Calu3 (cell line): ENCODE data around the gene CLUH. TPM values are rescaled to one million over a fixed set of nuclear protein-coding genes. Genes with fewer than 3 reads are reported as not detected.
A peak's percentile ranks its signal among the peaks of the same experiment; 100 is the strongest.

Source experiments
- Bru-seq: library from RNA; stranded (reverse); fragments of 400-500 nt; gene quantifications from one replicate; lab custom pipeline; 2021; lab: Mats Ljungman, UMichigan
- BruChase-seq, 2 experiments: library from RNA; stranded (reverse); fragments of 400-500 nt; gene quantifications; one replicate each; lab custom pipeline; 2021; lab: Mats Ljungman, UMichigan
- BruUV-seq: library from RNA; stranded (reverse); fragments of 400-500 nt; replicated peaks from 2 replicates; lab custom pipeline; 2021; lab: Mats Ljungman, UMichigan
- CTCF ChIA-PET: fragments of 300-600 bp; sonication (Branson Sonifier 250); formaldehyde crosslinking; loops from one replicate; lab custom pipeline; 2022; ENCODE audit warnings: antibody characterized with exemption; lab: Charles Lee
- DNase-seq: peaks from one replicate; pipeline ENCODE4 v3.0.0; 2022
- H3K27ac Mint-ChIP-seq: one replicate; pipeline ENCODE4 v1.8.0; 2022; ENCODE audit warnings: mixed read lengths; ENCODE audit not compliant: unreplicated experiment
- H3K27me3 Mint-ChIP-seq: one replicate; pipeline ENCODE4 v1.8.0; 2022; ENCODE audit warnings: mixed read lengths; ENCODE audit not compliant: unreplicated experiment
- H3K36me3 Mint-ChIP-seq: one replicate; pipeline ENCODE4 v1.8.0; 2022; ENCODE audit warnings: mild to moderate bottlenecking, moderate library complexity, mixed read lengths; ENCODE audit not compliant: insufficient read depth, unreplicated experiment
- H3K4me1 Mint-ChIP-seq: one replicate; pipeline ENCODE4 v1.8.0; 2022; ENCODE audit warnings: mild to moderate bottlenecking, low read depth, mixed read lengths; ENCODE audit not compliant: unreplicated experiment
- H3K4me3 Mint-ChIP-seq: one replicate; pipeline ENCODE4 v1.8.0; 2022; ENCODE audit warnings: mild to moderate bottlenecking, low read depth, moderate library complexity, mixed read lengths; ENCODE audit not compliant: unreplicated experiment
- H3K9me3 Mint-ChIP-seq: one replicate; pipeline ENCODE4 v1.8.0; 2022; ENCODE audit warnings: low read depth, mixed read lengths; ENCODE audit not compliant: unreplicated experiment
- CTCF ChIP-seq: fragments of 200-600 bp; IDR thresholded peaks from one replicate; pipeline ENCODE4 v1.8.0; 2022; ENCODE audit warnings: antibody characterized with exemption; ENCODE audit not compliant: unreplicated experiment
- intact Hi-C: fragments of 100-400 bp; cut with micrococcal nuclease; formaldehyde crosslinking; loops from one replicate; pipeline ENCODE4 v1.10.0; 2022; ENCODE audit not compliant: unreplicated experiment
- long read RNA-seq: library from polyadenylated mRNA; stranded (forward); transcript quantifications from one replicate; pipeline ENCODE4 v2.0.0, GENCODE V29; 2022
- total RNA-seq: library from RNA; stranded (reverse); gene quantifications from 2 replicates; pipeline ENCODE4 v1.2.3, GENCODE V29; 2022

Gene CLUH
- total RNA-seq (103 and 113 TPM in 2 replicates), Bru-seq, nascent RNA (percentile 58 among the genes with signal in this experiment), BruChase-seq, experiment 1, labeled RNA remaining after a 6-hour chase (percentile 87 among the genes with signal in this experiment), BruChase-seq, experiment 2, labeled RNA remaining after a 2-hour chase (percentile 80 among the genes with signal in this experiment)
- long read RNA-seq, full-length matches to known transcripts, result 7 of 64 reads
- long read RNA-seq, partial matches to known transcripts, result 16 of 64 reads
- long read RNA-seq, other reads (novel, unspliced or antisense), result 41 of 64 reads

- no TSS peak for BruUV-seq
- H3K4me1 Mint-ChIP-seq, result peaks cover 21% of the 10 kb centered on the region
- H3K27me3 Mint-ChIP-seq, result no peaks in the 10 kb centered on the region
- H3K4me3 Mint-ChIP-seq, result peak within 1 kb of the TSS; percentile 96
- intact Hi-C loops, result no loop called here
- TF ChIP-seq CTCF, result no peak
- DNase-seq, result peak; percentile 93
- peak within 1 kb of the TSS; percentile 97 for H3K27ac Mint-ChIP-seq
- H3K9me3 Mint-ChIP-seq, result no peaks in the 10 kb centered on the region
- CTCF ChIA-PET, result no interaction called here
- H3K36me3 Mint-ChIP-seq, result peaks cover 44% of the 10 kb centered on the region
These were observed at the start of gene CLUH for GRCh38 chr17:2711608-2712299. TSS of gene CLUH (minus strand) at chr17:2711764. CDS start at chr17:2711661, 103 bp downstream.

GRCh38 chr17:2758870-2759269 is 47.3 kb upstream of the CLUH start:
- no peak overlapping the region for H3K4me3 Mint-ChIP-seq
- no peaks in the 10 kb centered on the region for H3K9me3 Mint-ChIP-seq
- intact Hi-C loops, result no loop called here
- H3K36me3 Mint-ChIP-seq, result no peaks in the 10 kb centered on the region
- H3K27me3 Mint-ChIP-seq, result peaks cover 42% of the 10 kb centered on the region
- H3K27ac Mint-ChIP-seq, result no peak overlapping the region
- no peak for DNase-seq
- CTCF ChIA-PET, result no interaction called here
- no peak for TF ChIP-seq CTCF
- H3K4me1 Mint-ChIP-seq, result no peaks in the 10 kb centered on the region
- BruUV-seq, result no TSS peak

- peak overlapping the region; percentile 50 for H3K4me3 Mint-ChIP-seq
- no peaks in the 10 kb centered on the region for H3K9me3 Mint-ChIP-seq
- BruUV-seq, result no TSS peak
- DNase-seq, result no peak
- no peaks in the 10 kb centered on the region for H3K36me3 Mint-ChIP-seq
- no peak overlapping the region for H3K27ac Mint-ChIP-seq
- H3K4me1 Mint-ChIP-seq, result no peaks in the 10 kb centered on the region
- TF ChIP-seq CTCF, result no peak
- peaks cover 28% of the 10 kb centered on the region for H3K27me3 Mint-ChIP-seq
- intact Hi-C loops, result no loop called here
- CTCF ChIA-PET, result no interaction called here
These were observed 44.5 kb upstream of the CLUH start for GRCh38 chr17:2755891-2756724.

- peaks cover 37% of the 10 kb centered on the region for H3K27me3 Mint-ChIP-seq
- H3K4me1 Mint-ChIP-seq, result no peaks in the 10 kb centered on the region
- DNase-seq, result no peak
- intact Hi-C loops, result no loop called here
- no peak overlapping the region for H3K27ac Mint-ChIP-seq
- no TSS peak for BruUV-seq
- no peak for TF ChIP-seq CTCF
- H3K36me3 Mint-ChIP-seq, result no peaks in the 10 kb centered on the region
- H3K4me3 Mint-ChIP-seq, result no peak overlapping the region
- CTCF ChIA-PET, result no interaction called here
- no peaks in the 10 kb centered on the region for H3K9me3 Mint-ChIP-seq
These were observed 39.9 kb upstream of the CLUH start for GRCh38 chr17:2751491-2751890.
